PFSK-1 (cell line): ENCODE measurements around the gene KIF5A.

Experiments used
- FOXP2 ChIP-seq: optimal IDR thresholded peaks from 2 replicates; pipeline ENCODE3; 2011; ENCODE audit warnings: borderline replicate concordance, control low read depth, inconsistent platforms; ENCODE audit not compliant: insufficient read depth; ENCODE audit errors: extremely low read length, extremely low read depth
- POLR2AphosphoS5 ChIP-seq: IDR thresholded peaks from 2 replicates; pipeline ENCODE4 v1.6.1; 2012; ENCODE audit warnings: low read depth, mild to moderate bottlenecking, control low read depth, low read length, moderate library complexity
- REST ChIP-seq, 2 experiments: IDR thresholded peaks; 2 replicates each; pipeline versions ENCODE4 v1.6.1 to v1.8.0; 2011 to 2012; ENCODE audit warnings: low read depth in 2 of 2, low read length in 2 of 2, control low read depth in 1 of 2, inconsistent platforms in 1 of 2, mild to moderate bottlenecking in 1 of 2, moderate library complexity in 1 of 2; ENCODE audit not compliant: insufficient read depth in 1 of 2
- SIN3A ChIP-seq: IDR thresholded peaks from 2 replicates; pipeline ENCODE4 v1.6.1; 2012; ENCODE audit warnings: mild to moderate bottlenecking, low read length, moderate library complexity, borderline replicate concordance; ENCODE audit not compliant: insufficient read depth
- TAF1 ChIP-seq: IDR thresholded peaks from 2 replicates; pipeline ENCODE4 v1.6.1; 2012; ENCODE audit warnings: low read length, control low read depth, borderline replicate concordance; ENCODE audit not compliant: insufficient read depth

The KIF5A gene

GRCh38 chr12:57564178-57564740, 14.4 kb downstream of the KIF5A start:
- no peak for TF ChIP-seq FOXP2

GRCh38 chr12:57568838-57569237, 19.0 kb downstream of the KIF5A start:
- no peak for TF ChIP-seq FOXP2
- TF ChIP-seq TAF1, result no peak
- TF ChIP-seq REST (IDR thresholded peaks at IDR 0.05; ENCODE audit: insufficient read depth in 1 of 2, low read depth in 2 of 2, low read length in 2 of 2), result no peak
- no peak for TF ChIP-seq SIN3A
- no peak for TF ChIP-seq POLR2AphosphoS5

- TF ChIP-seq POLR2AphosphoS5, result no peak
- no peak for TF ChIP-seq TAF1
- TF ChIP-seq FOXP2, result no peak
- TF ChIP-seq REST (IDR thresholded peaks at IDR 0.05; ENCODE audit: insufficient read depth in 1 of 2, low read depth in 2 of 2, low read length in 2 of 2), result no peak
Measured at GRCh38 chr12:57569858-57570257, 20.0 kb downstream of the KIF5A start.

GRCh38 chr12:57571926-57572762, 22.3 kb downstream of the KIF5A start:
- TF ChIP-seq TAF1 (no peak), REST (IDR thresholded peaks at IDR 0.05; ENCODE audit: insufficient read depth in 1 of 2, low read depth in 2 of 2, low read length in 2 of 2) (no peak), SIN3A (no peak), POLR2AphosphoS5 (no peak), FOXP2 (no peak)

- TF ChIP-seq REST (IDR thresholded peaks at IDR 0.05; ENCODE audit: insufficient read depth in 1 of 2, low read depth in 2 of 2, low read length in 2 of 2) (no peak), TAF1 (no peak), SIN3A (no peak), POLR2AphosphoS5 (no peak), FOXP2 (no peak)
Measured at GRCh38 chr12:57574795-57575194, 25.0 kb downstream of the KIF5A start.
